Stomach smooth muscle (tissue), 2 donors: ENCODE data around the gene KRT28.

Experiments used
- H3K27ac ChIP-seq: one replicate; pipeline ENCODE4 v1.7.0; 2013; ENCODE audit warnings: mild to moderate bottlenecking, low read length, inconsistent platforms
- H3K27me3 ChIP-seq, 2 donors: one replicate each; pipeline ENCODE4 v1.7.0; 2013; ENCODE audit warnings: low read length in 2 of 2; ENCODE audit not compliant: insufficient read depth in 2 of 2, control insufficient read depth in 1 of 2
- H3K36me3 ChIP-seq, 2 donors: one replicate each; pipeline ENCODE4 v1.7.0; 2013; ENCODE audit warnings: low read length in 2 of 2; ENCODE audit not compliant: control insufficient read depth in 2 of 2, insufficient read depth in 2 of 2
- H3K4me1 ChIP-seq: one replicate; pipeline ENCODE4 v1.7.0; 2013; ENCODE audit warnings: low read length; ENCODE audit not compliant: control insufficient read depth, insufficient read depth
- H3K4me3 ChIP-seq, 2 donors: one replicate each; pipeline ENCODE4 v1.7.0; 2013; ENCODE audit warnings: low read length in 2 of 2
- H3K9ac ChIP-seq, 2 donors: one replicate each; pipeline ENCODE4 v1.7.0; 2013; ENCODE audit warnings: low read length in 2 of 2, mild to moderate bottlenecking in 1 of 2
- H3K9me3 ChIP-seq, 2 donors: one replicate each; pipeline ENCODE4 v1.7.0; 2013; ENCODE audit warnings: low read length in 2 of 2; ENCODE audit not compliant: control insufficient read depth in 2 of 2
- donor health status: healthy.
- donor health status: Pancreatic carcinoma.

The KRT28 gene

DNA sequence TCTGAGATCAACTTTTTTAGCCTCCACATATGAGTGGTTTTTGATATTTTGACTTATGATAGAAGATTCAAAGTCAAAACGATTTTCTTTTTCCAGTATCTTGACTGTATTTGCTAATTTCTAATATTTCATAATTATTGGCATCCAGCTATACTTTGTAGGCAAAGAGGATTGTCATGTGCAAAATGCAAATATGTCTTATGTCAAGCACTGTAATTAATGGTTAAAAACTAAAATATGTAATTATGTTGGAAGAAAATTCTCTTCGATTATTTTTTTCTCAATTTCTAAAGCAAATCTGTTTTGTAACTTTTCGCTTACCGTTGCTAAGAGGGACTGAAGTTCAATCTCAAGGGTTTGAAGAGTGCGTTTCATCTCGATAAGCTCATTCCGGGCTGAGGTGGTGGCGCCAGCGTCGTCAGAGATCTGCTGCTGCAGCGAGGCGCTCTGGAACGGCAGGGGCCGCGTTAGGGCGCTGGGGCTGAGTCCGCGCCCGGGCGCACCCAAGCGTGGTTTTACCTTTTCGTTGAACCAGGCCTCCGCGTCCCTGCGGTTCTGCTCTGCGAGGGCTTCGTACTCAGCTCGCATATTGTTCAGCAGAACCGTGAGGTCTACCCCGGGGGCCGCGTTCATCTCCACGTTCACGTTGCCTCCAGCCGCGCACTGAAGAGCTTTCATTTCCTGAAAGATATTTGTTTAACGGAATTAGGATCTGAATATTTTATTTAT is 20.4 kb downstream of the KRT28 start:
- Histone ChIP-seq H3K36me3 (no peaks in the 10 kb centered on the region), H3K4me3 (no peak overlapping the region), H3K4me1 (no peaks in the 10 kb centered on the region), H3K27me3 (peaks cover 2 to 14% of the 10 kb centered on the region in 2 donors), H3K9me3 (no peaks in the 10 kb centered on the region), H3K9ac (no peak overlapping the region), H3K27ac (no peak overlapping the region)

DNA sequence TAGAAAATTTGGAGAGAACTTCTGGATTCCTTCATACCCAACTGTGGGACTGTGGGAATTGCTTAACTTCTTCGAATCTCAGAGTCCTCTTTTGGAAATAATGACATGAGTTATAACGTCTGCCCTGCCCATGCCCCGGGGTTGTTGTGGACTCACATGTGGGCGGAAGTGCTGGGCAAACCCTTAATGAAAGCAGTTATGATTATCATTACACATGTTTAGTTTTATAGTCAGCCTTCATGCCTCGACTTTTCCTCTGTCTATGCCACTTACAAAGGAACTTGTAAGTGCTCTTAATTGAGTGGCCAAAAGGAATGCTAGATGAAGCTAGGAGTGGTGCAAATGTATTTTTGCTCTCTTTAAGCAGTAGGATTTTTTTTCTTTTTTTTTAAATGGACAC is 21.3 kb downstream of the KRT28 start:
- Histone ChIP-seq H3K27me3 (peaks cover 2 to 14% of the 10 kb centered on the region in 2 donors), H3K36me3 (no peaks in the 10 kb centered on the region), H3K4me3 (no peak overlapping the region), H3K27ac (no peak overlapping the region), H3K9ac (no peak overlapping the region), H3K9me3 (no peaks in the 10 kb centered on the region), H3K4me1 (no peaks in the 10 kb centered on the region)

DNA sequence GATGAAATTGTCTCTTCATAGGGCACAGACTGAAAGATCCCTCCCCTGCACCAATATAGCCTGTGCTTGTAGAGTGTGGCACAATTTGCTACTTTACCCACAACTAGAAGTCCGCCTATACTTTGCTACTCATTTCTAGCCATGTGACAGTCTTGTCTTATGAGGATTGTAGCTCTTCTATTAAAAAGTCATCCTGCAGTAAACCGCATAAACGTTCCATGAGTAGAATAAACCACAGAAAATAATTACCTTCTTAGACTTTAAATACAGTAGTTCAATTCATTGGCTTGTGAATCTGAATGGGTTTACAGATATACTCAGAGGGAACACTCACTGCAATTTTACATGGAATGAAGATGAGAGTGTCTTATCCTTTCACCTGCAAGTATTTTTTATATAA is 21.8 kb downstream of the KRT28 start:
- Histone ChIP-seq H3K36me3 (no peaks in the 10 kb centered on the region), H3K9ac (no peak overlapping the region), H3K4me3 (no peak overlapping the region), H3K4me1 (no peaks in the 10 kb centered on the region), H3K9me3 (no peaks in the 10 kb centered on the region), H3K27ac (no peak overlapping the region), H3K27me3 (peaks cover 2 to 14% of the 10 kb centered on the region in 2 donors)

DNA sequence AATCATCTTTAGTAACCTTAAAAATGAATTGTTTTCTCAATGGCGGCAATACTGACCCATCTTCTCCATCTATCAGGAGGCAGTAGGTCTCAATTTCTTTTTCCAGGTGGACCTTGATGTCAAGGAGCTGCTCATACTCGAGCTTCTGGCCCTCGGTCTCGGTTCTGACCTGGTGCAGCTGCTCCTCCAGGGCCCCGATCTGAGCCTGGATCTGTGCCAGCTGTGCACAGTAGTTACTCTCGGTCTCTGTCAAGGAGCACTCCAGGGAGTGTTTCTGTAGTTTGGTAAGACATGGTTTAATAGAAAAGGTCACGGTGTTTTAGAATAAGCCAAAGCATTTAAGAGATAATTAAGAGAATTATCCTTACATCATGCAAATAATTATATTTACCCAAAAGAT is 22.3 kb downstream of the KRT28 start:
- no peak overlapping the region for H3K9ac ChIP-seq
- peaks cover 2 to 14% of the 10 kb centered on the region in 2 donors for H3K27me3 ChIP-seq
- H3K9me3 ChIP-seq, result no peaks in the 10 kb centered on the region
- no peaks in the 10 kb centered on the region for H3K36me3 ChIP-seq
- no peaks in the 10 kb centered on the region for H3K4me1 ChIP-seq
- no peak overlapping the region for H3K27ac ChIP-seq
- no peak overlapping the region for H3K4me3 ChIP-seq

DNA sequence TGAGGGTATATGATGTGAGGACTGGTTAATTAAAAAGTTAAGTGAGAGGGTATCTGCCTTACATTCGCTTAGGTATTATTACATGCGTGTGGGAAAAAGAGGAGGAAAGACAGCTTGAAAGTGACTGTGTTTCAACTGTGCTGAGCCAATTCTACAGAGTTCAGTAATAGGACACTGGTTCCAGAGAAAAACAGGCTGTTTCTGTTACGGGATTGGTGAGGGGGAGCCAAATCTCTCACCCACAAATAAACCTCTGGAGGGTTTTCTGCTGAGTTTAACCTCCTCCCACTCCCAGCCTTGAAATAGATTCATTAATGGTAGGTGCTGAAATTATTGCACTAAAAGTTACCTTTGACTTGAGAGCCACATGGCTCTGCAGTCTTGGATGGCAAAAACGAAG is 23.8 kb downstream of the KRT28 start:
- no peak overlapping the region for H3K27ac ChIP-seq
- no peaks in the 10 kb centered on the region for H3K4me1 ChIP-seq
- H3K9ac ChIP-seq, result no peak overlapping the region
- no peaks in the 10 kb centered on the region for H3K9me3 ChIP-seq
- no peak overlapping the region for H3K4me3 ChIP-seq
- H3K27me3 ChIP-seq, result peaks cover 6 to 19% of the 10 kb centered on the region in 2 donors
- H3K36me3 ChIP-seq, result no peaks in the 10 kb centered on the region

DNA sequence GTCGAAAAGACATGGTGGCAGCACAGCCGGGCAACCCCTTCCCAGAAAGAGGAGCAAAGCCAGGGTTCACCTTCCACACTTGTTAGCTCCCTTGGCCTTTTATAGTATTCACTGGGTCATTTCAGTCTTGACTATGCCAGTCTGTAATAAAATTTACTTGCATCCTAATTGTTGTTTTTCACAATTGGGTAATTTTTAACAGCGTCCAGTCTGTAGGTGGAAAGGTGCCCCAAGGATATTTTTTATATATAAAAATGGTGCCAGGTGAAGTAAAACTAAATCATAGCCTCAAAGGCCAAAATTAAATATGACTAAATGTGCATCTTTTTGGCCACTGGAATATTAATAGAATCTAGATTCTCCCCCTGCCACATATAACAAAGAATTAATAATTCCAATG is 27.7 kb downstream of the KRT28 start, which contains the start of gene KRT26:
Gene KRT26, minus strand, starts transcription at position 101 of the 400 bp plus-strand sequence. Its CDS starts 88 bp downstream, at position 13.
- no peak within 1 kb of the TSS for H3K9ac ChIP-seq
- no peaks in the 10 kb centered on the region for H3K4me1 ChIP-seq
- no peaks in the 10 kb centered on the region for H3K36me3 ChIP-seq
- peaks cover 5 to 8% of the 10 kb centered on the region in 2 donors for H3K27me3 ChIP-seq
- H3K27ac ChIP-seq, result no peak within 1 kb of the TSS
- no peaks in the 10 kb centered on the region for H3K9me3 ChIP-seq
- H3K4me3 ChIP-seq, result no peak within 1 kb of the TSS

DNA sequence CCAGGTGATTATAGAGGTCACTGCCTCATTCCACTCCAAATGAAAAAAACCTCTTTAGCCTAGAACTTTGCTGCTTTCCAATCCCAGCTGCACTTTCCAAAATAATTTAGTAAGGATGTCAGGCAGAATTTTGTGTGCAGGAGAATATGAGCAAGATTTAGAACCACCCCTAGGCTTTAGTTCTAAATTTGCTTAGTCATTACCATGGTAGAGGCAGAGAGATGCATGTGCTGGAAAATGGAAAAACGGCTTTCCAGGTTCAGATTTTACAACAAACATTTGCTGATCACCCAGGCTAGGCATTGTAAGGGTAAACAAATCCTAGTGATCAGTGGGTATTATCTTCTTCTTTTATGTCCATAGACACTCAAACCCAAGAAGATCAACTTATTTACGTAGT is 34.1 kb downstream of the KRT28 start:
- peaks cover 0 to 4% of the 10 kb centered on the region in 2 donors for H3K27me3 ChIP-seq
- no peak overlapping the region for H3K9ac ChIP-seq
- H3K27ac ChIP-seq, result no peak overlapping the region
- no peak overlapping the region for H3K4me3 ChIP-seq
- no peaks in the 10 kb centered on the region for H3K36me3 ChIP-seq
- peaks cover 0 to 9% of the 10 kb centered on the region in 2 donors for H3K9me3 ChIP-seq
- H3K4me1 ChIP-seq, result no peaks in the 10 kb centered on the region

DNA sequence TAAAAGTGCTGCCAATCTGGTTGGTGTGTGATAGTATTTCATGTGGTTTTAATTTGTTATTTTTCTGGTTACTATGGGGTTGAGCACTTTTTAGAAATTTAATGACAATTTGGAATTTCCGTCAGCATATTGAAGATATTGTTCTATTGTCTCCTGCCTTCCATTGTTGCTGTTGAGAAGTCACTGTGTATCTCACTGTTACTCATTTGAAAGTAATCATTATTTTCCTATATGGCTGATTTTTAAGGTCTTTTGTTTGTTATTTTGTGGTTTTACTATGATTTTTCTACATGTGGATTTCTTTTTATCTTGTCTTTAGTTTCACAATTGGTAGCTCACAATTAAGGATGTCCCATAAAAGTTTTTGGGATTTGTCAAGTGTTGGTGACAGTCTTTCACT is 36.0 kb downstream of the KRT28 start:
- H3K9ac ChIP-seq, result no peak overlapping the region
- no peaks in the 10 kb centered on the region for H3K4me1 ChIP-seq
- H3K27me3 ChIP-seq, result no peaks in the 10 kb centered on the region
- peaks cover 0 to 17% of the 10 kb centered on the region in 2 donors for H3K9me3 ChIP-seq
- H3K4me3 ChIP-seq, result no peak overlapping the region
- H3K36me3 ChIP-seq, result no peaks in the 10 kb centered on the region
- H3K27ac ChIP-seq, result no peak overlapping the region

DNA sequence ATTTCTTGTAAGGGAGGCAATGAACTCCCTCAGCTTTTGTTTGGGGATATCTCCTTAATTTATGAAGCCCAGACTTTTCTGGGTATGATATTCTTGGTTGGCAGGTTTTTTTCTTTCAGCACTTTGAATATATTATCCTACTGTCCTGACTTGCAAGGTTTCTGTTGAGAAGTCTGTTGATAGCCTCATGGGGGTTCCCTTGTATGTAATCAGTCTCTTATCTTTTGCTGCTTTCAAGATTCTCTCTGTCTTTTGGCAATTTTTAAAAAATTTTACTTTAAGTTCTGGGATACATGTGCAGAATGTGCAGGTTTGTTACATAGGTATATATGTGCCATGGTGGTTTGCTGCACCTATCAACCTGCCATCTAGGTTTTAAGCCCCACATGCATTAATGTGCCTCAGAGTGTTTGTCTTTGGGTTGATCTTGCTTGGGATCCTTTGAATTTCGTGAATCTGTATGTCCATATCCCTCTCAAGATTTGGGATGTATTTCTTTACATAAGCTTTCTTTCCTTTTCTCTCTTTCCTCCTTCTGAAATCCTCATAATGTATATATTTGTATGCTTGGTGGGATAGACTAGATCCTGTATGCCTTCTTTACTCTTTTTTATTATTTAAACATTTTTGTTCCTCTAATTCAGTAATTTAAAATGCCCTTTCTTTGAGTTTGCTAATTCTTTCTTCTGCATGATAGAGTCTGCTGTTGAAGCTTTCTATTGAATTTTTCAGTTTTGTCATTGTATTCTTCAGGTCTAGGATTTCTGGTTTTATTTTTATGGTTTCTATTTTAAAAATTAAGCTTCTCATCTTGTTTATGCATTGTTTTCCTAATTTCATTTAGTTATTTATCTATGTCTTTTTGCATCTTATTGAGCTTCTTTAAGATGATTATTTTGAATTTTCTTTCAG is 39.4 kb downstream of the KRT28 start:
- H3K27me3 ChIP-seq, result no peaks in the 10 kb centered on the region
- H3K27ac ChIP-seq, result no peak overlapping the region
- H3K9ac ChIP-seq, result no peak overlapping the region
- H3K4me1 ChIP-seq, result no peaks in the 10 kb centered on the region
- no peaks in the 10 kb centered on the region for H3K36me3 ChIP-seq
- H3K4me3 ChIP-seq, result no peak overlapping the region
- peaks cover 0 to 17% of the 10 kb centered on the region in 2 donors for H3K9me3 ChIP-seq

DNA sequence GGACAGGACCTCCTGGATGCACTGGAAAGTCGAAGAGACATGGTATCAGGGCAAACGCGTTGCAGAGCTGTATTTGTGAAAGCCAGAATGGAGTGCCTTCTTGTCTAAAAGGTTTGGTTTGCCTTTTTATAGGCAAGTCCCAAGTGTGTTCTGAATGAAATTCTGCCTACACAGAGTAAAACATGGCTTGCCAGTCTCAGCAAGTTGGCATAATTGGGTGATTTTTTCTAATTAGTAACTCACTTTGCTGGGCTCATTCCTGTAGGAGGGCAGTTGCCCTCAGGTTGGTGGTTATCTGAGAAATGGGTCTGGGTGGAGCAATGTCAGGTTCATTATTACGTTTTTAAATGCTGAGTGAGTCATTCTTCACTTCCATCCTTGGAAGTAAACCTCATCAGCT is 44.5 kb downstream of the KRT28 start, which contains the start of gene KRT25:
Gene KRT25, minus strand, starts transcription at position 101 of the 400 bp plus-strand sequence. Its CDS starts 60 bp downstream, at position 41.
- H3K36me3 ChIP-seq, result no peaks in the 10 kb centered on the region
- no peak within 1 kb of the TSS for H3K9ac ChIP-seq
- H3K27ac ChIP-seq, result no peak within 1 kb of the TSS
- H3K9me3 ChIP-seq, result peaks cover 0 to 6% of the 10 kb centered on the region in 2 donors
- H3K27me3 ChIP-seq, result no peaks in the 10 kb centered on the region
- no peaks in the 10 kb centered on the region for H3K4me1 ChIP-seq
- no peak within 1 kb of the TSS for H3K4me3 ChIP-seq
